HG03066 (cell line): ENCODE measurements around the gene LRRC7.

Experiments
- ATAC-seq: cut with Tn5 transposase; IDR thresholded peaks from one replicate; pipeline ENCODE4 v1.9.1; 2021; ENCODE audit warnings: low read depth; ENCODE audit not compliant: unreplicated experiment

Gene LRRC7

GRCh38 chr1:70077066-70077465, 509.3 kb downstream of the LRRC7 start:
- no peak for ATAC-seq

- ATAC-seq: no peak
These were observed 511.8 kb downstream of the LRRC7 start for GRCh38 chr1:70079546-70079945.

GRCh38 chr1:70083519-70083918, 515.8 kb downstream of the LRRC7 start:
- peak; percentile 51 for ATAC-seq

GRCh38 chr1:70084314-70084915, 516.7 kb downstream of the LRRC7 start:
- no peak for ATAC-seq

DNA sequence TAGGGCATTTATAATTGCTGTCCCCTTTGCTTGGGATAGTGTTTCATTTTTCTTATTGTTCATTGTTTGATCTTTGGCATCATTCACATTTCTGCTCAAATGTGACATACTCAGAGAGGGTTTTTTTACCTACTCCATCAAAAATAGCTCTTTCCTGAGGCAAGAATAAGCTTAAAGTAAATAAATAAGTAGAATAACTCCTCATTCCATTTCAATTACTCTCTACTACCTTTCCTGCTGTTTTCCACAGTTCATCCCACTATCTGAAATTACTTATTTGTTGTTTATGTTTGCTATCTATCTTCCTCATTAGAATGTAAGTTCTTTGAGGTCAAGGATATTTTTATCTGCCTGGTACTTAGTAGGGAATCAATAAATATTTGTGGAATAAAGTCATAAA, 517.8 kb downstream of the LRRC7 start:
- no peak for ATAC-seq

GRCh38 chr1:70086897-70087296, 519.2 kb downstream of the LRRC7 start:
- no peak for ATAC-seq

DNA sequence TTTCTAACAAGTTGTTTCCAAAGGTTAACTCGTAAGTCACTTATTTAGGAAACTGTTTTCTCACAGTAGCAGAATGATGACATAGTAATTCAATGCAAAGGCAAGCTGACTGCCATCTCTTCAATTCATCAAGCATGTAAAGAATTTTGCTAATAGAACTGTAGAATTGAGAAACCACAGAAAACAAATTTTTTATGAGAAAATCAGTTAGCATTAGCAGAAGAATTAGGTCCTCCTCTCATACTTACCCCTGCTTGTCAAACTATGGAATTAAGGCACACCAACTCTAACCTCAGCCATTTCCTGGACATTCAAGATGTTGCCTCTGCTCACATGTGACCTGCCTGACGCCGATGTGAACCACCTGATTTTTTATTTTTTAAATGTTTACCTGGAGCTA, 522.4 kb downstream of the LRRC7 start:
- ATAC-seq: no peak

GRCh38 chr1:70090875-70091274, 523.2 kb downstream of the LRRC7 start:
- ATAC-seq: no peak

- ATAC-seq: no peak
These were observed 524.1 kb downstream of the LRRC7 start for GRCh38 chr1:70091811-70092210.

DNA sequence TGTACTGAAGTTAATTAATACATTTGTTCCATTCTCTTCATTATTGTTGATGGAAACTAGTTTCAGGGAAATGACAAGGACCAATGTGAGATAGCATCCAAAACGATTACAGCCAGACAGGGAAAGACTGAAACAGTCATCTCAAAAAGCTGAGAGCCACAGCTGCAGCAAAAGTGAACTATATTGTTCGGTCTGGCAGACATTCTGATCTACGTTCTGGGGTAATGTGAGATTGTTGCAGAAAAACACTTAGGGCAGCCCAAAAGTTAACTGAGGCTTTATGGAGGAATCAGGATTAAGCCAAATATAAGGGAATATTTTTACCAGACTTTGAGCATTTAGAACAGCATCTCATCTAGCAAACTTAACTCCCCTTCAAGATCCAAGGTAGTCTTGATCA, 524.8 kb downstream of the LRRC7 start:
- no peak for ATAC-seq

DNA sequence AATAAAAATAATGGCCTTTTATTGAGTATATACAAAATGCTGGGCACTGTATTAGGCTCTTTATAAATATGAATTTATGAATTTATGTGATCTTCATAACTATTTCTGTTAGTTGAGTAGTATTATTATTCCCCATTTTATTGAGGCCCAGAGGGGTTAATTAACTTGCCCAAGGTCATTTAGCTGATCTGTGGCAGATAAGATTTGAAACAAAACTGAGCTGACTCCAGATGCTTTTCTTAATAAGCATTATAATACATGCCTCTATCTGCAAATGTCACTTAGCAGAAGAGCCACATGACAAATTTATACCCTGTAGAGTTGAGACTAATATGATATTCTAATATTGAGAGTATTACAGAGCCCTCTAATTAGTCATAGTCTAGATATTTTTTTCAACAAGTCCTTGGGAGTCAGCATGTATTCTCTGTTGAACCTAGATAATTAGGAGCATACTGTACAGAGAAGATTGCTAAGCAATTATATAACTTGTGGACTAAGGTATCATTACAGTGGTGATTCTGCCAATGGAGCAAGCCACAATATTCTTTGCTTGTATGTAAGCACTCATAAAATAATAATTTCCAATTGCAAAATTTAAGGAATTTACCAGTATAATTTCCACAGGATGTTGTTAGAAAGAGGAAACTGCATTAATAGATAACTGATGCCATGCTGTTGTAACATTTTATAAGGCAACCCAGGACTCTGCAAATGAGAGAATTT, 525.7 kb downstream of the LRRC7 start:
- no peak for ATAC-seq

DNA sequence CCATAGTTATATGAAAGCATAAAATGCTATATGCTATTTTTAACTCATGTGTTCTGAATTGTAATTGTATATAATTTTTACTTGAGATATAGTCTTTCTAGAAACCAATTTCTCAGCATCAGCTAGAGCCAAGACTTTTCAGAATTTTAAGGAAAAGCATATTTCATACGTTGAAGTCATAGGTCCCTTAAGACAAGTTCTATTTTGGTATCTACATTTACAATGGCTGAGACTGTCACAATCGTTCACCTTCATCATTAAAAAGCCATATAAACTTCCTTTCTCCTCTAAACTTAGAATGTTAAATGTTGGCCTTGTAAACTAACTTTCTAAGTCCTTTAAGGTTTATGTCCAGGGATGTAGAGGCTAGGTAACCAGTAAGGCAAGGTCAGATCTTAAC, 533.5 kb downstream of the LRRC7 start:
- no peak for ATAC-seq

GRCh38 chr1:70101774-70102173, 534.1 kb downstream of the LRRC7 start:
- ATAC-seq: no peak

DNA sequence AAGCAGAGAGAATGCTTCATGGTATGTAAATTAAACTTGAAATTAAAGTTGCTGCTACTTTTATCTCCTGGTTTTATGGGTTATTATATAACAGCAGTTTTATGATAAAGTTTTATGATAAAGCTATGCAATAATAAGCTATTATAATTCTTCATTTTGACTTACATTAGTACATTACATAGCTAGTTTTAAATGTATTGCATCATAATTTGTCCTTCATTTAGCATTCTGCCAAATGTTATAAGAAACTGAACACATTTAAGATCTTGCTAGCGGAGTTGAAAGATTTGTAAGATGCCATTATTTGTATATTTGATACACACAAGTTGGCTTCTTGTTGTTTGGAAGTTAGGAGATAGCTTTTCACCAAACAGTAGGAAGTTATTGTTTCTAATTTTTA, 536.0 kb downstream of the LRRC7 start:
- no peak for ATAC-seq

- ATAC-seq: no peak
These were observed 541.5 kb downstream of the LRRC7 start for GRCh38 chr1:70109241-70109640.

- ATAC-seq: no peak
These were observed 545.1 kb downstream of the LRRC7 start for GRCh38 chr1:70112838-70113237.

DNA sequence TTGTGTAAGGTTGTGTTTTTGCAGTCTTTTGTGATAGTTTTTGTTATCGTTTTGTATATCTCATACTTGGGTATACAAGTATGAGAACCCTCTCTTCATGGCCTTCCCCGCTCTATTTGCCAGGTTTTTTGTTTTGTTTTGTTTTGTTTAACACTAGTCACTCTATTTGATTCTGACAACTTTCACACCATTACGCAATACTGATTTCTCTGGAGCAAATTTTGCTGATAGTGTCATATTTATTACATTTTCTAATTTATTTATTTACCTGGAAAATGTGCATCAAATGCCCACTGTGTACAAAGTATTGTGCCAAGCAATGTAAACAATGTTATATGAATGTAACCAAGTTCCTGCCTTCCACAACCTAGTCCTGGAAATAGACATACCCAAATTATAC, 547.6 kb downstream of the LRRC7 start:
- ATAC-seq: no peak

DNA sequence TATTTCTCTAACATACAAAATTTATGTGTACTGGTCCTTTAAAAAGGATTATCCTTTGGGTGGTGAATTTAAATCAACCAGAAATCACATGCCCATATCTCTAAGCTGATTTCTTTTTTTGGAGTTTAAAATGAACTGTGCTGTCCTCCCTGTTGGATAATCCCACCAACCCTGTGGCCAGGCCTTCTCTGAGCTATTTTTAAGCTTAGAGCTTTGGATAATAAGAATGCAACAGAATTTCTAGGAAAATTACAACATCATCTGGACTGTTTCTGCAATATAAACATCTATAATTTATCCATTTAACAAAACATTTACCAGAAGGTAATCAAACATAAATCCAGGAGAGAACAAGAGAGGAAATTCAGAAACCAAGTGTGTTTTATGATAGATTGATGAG, 549.3 kb downstream of the LRRC7 start:
- ATAC-seq: no peak

DNA sequence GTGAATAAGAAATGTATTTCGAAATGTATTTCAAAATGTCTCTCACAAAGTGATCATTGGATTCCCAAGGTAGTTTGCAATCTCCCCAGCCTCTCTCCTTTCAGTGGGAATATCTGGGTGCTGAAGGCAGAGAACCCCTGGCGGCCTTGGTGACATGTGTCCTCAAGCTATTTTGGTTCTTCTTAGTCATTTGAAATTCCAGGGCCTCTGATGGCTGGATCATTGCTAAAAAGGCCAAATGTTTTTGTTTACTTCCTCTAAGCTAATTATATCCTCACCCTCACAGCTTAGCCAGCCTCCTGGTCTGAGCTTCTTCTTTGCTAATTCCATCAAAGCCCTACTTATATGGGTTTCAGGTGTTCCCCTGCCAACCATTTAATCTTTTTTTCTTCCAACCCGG, 566.4 kb downstream of the LRRC7 start:
- ATAC-seq: no peak

GRCh38 chr1:70140343-70140742, 572.6 kb downstream of the LRRC7 start:
- ATAC-seq: no peak

DNA sequence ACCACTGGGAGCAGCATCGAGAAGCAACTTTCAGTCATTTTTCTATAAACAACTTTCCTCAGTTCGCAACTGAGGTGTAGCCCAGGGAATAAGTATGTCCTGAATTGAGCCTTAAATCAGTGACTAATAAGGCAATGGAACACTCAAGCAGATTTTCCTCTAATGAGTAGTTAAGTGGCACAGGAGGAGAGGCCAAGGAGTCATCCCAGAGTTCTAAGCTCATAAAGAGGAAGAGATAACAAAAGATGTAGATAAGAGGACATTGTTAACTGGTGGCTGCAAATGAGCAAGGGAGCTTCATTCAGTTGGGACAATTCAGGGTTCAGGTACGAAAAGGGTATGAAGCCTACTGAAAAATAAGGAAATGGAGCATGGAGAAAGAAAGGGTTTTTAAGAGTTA, 573.2 kb downstream of the LRRC7 start:
- no peak for ATAC-seq

GRCh38 chr1:70142075-70142474, 574.4 kb downstream of the LRRC7 start:
- ATAC-seq: no peak
